Measurements from ENCODE around the gene ESYT2. TPM values are rescaled to one million over a fixed set of nuclear protein-coding genes. Genes with fewer than 3 reads are reported as not detected.

The ESYT2 gene
- polyA plus RNA-seq, 1 donor (not counting 4 experiments of a cell fraction or from before 2014, with no cell fraction given), result 45.9 TPM

- Histone ChIP-seq H3K79me2 (ENCODE audit: control insufficient read depth, insufficient read depth, low read length) (no peaks in the 10 kb centered on the region), H3K27ac (ENCODE audit: control insufficient read depth, insufficient read depth, low read length) (no peak overlapping the region), H3K4me1 (ENCODE audit: control insufficient read depth, extremely low read depth, insufficient read depth, low read length) (peaks cover 7% of the 10 kb centered on the region), H3K27me3 (ENCODE audit: control insufficient read depth, extremely low read depth, insufficient read depth, low read length) (no peaks in the 10 kb centered on the region), H3K4me3 (ENCODE audit: control insufficient read depth in 2 of 3, extremely low read depth in 1 of 3, insufficient read depth in 2 of 3, low read depth in 1 of 3, low read length in 3 of 3) (no peak overlapping the region), H2AFZ (ENCODE audit: control insufficient read depth, low read length) (no peak overlapping the region), H3K9ac (ENCODE audit: control insufficient read depth, extremely low read depth, insufficient read depth, low read length) (no peak overlapping the region), H4K20me1 (ENCODE audit: control insufficient read depth, extremely low read depth, insufficient read depth, low read length) (no peaks in the 10 kb centered on the region), H3K36me3 (ENCODE audit: control insufficient read depth in 2 of 2, extremely low read depth in 1 of 2, insufficient read depth in 2 of 2, low read length in 2 of 2) (peaks cover 2 to 12% of the 10 kb centered on the region in 2 experiments), H3K9me1 (ENCODE audit: control insufficient read depth, extremely low read depth, insufficient read depth, low read length) (no peaks in the 10 kb centered on the region), H3K4me2 (ENCODE audit: control insufficient read depth, extremely low read depth, insufficient read depth, low read depth, low read length) (no peak overlapping the region), H3K9me3 (ENCODE audit: control insufficient read depth, low read depth, low read length) (no peaks in the 10 kb centered on the region)
- dilution Hi-C loops (cut with MboI; ENCODE audit: extremely low pct_ligation_motif_present, low sequenced_read_pairs), result no loop called here
- TF ChIP-seq EZH2 (IDR thresholded peaks at IDR 0.05; ENCODE audit: low read length), result no peak
- no peak for TF ChIP-seq CTCF (optimal IDR thresholded peaks at IDR 0.05 in 1 of 3, IDR thresholded peaks at IDR 0.05 in 1 of 3, conservative IDR thresholded peaks at IDR 0.05 in 1 of 3; ENCODE audit: extremely low read depth in 1 of 3, insufficient read depth in 2 of 3, low read length in 3 of 3)
- FAIRE-seq, result no peak
- DNase-seq (ENCODE audit: low read depth, low spot score), result no peak
Measured at GRCh38 chr7:158749396-158749795, 79.9 kb downstream of the ESYT2 start.

DNA sequence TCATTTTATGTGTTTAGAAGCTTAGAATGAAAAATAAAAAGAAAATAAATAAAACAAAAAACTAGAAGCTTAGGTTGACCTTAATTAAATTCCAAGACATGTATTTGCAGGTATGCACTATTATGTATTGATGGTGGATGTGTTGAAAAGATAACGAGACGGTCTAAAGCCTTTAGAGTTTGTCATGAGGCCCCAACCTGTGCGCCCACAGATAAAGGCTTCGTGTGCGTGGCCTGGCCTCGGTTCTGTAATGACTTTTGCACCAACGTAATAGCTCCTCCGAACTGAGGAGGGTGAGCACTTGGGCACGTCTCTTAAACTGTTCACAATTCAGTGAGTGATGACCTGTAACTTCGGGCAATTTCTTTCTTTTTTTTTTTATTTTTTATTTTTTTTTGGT lies 81.0 kb downstream of the ESYT2 start:
- DNase-seq (ENCODE audit: low read depth, low spot score), result no peak
- no peak overlapping the region for H3K4me3 ChIP-seq (ENCODE audit: control insufficient read depth in 2 of 3, extremely low read depth in 1 of 3, insufficient read depth in 2 of 3, low read depth in 1 of 3, low read length in 3 of 3)
- TF ChIP-seq CTCF (optimal IDR thresholded peaks at IDR 0.05 in 1 of 3, IDR thresholded peaks at IDR 0.05 in 1 of 3, conservative IDR thresholded peaks at IDR 0.05 in 1 of 3; ENCODE audit: extremely low read depth in 1 of 3, insufficient read depth in 2 of 3, low read length in 3 of 3) (no peak), EZH2 (IDR thresholded peaks at IDR 0.05; ENCODE audit: low read length) (no peak)
- H3K9me3 ChIP-seq (ENCODE audit: control insufficient read depth, low read depth, low read length), result no peaks in the 10 kb centered on the region
- no peak for FAIRE-seq
- H3K79me2 ChIP-seq (ENCODE audit: control insufficient read depth, insufficient read depth, low read length), result no peaks in the 10 kb centered on the region
- no peak overlapping the region for H3K27ac ChIP-seq (ENCODE audit: control insufficient read depth, insufficient read depth, low read length)
- H3K27me3 ChIP-seq (ENCODE audit: control insufficient read depth, extremely low read depth, insufficient read depth, low read length), result no peaks in the 10 kb centered on the region
- H3K36me3 ChIP-seq (ENCODE audit: control insufficient read depth in 2 of 2, extremely low read depth in 1 of 2, insufficient read depth in 2 of 2, low read length in 2 of 2), result peaks cover 2 to 8% of the 10 kb centered on the region in 2 experiments
- H2AFZ ChIP-seq (ENCODE audit: control insufficient read depth, low read length), result no peak overlapping the region
- no peak overlapping the region for H3K9ac ChIP-seq (ENCODE audit: control insufficient read depth, extremely low read depth, insufficient read depth, low read length)
- no peak overlapping the region for H3K4me2 ChIP-seq (ENCODE audit: control insufficient read depth, extremely low read depth, insufficient read depth, low read depth, low read length)
- H4K20me1 ChIP-seq (ENCODE audit: control insufficient read depth, extremely low read depth, insufficient read depth, low read length), result no peaks in the 10 kb centered on the region
- no peaks in the 10 kb centered on the region for H3K9me1 ChIP-seq (ENCODE audit: control insufficient read depth, extremely low read depth, insufficient read depth, low read length)
- dilution Hi-C loops (cut with MboI; ENCODE audit: extremely low pct_ligation_motif_present, low sequenced_read_pairs), result no loop called here
- no peaks in the 10 kb centered on the region for H3K4me1 ChIP-seq (ENCODE audit: control insufficient read depth, extremely low read depth, insufficient read depth, low read length)
